Lung microvascular endothelial cell (primary cell): ENCODE measurements around the gene LDAH. TPM values are rescaled to one million over a fixed set of nuclear protein-coding genes. Genes with fewer than 3 reads are reported as not detected.

ENCODE experiments used
- DNase-seq, 2 donors: peaks; one replicate each; pipeline versions ENCODE4 v3.0.0 to v3.0.0-alpha.2; 2010; ENCODE audit warnings: low read depth in 2 of 2
- total RNA-seq: library from RNA; depleted of rRNA; stranded (reverse); fragments of >200 nt; gene quantifications from 2 replicates; pipeline ENCODE4 v1.2.1, GENCODE V29; 2014

LDAH gene
- total RNA-seq, 1 donor from 2014 or later, result 12.9 TPM

DNA sequence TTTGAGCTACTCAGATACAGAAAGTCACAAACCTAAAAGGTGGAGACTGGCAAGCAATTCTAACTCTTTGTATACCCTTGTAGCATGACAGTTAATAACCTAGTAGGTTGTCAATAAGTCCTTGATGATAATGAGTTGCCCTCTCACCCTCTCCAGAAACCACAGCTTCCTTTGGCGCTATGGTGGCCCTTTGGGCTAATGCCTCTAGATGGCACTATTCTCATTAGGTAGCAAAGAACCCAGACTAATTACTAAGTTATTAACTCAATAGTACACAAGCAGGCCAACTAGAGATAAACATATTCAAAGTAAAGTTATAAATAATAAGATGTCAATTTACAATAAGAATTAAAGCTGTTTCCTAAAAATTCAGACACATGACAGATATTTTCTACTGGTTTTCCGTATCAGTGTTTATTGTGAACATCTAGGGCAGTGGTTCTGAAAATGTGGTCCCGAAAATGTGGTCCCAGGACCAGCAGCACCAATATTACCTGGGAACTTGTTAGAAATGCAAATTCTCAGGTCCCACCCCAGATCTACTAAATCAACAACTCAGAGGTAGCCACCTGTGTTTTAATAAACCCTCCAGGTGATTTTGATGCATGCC lies 41.1 kb downstream of the LDAH start:
- DNase-seq, result peak; percentile 24 to 38

DNA sequence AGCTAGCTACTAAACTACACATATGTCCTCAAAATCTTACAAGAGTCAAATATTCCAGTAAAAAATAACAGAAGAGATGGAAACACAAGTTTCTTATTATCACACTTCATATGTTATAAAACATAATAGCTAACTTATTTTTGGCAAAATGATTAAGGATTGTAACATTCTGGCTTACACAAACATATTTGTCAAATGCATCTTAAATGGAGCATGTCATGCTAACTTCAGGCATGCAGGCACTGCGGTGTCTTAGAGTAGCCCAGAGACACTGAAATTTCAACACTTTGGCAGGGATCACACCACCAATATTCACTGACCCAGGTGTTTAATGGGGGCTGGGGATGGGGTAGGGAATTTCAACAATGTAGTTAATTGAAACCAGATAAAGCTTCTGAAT lies 51.6 kb downstream of the LDAH start:
- DNase-seq, result no peak

DNA sequence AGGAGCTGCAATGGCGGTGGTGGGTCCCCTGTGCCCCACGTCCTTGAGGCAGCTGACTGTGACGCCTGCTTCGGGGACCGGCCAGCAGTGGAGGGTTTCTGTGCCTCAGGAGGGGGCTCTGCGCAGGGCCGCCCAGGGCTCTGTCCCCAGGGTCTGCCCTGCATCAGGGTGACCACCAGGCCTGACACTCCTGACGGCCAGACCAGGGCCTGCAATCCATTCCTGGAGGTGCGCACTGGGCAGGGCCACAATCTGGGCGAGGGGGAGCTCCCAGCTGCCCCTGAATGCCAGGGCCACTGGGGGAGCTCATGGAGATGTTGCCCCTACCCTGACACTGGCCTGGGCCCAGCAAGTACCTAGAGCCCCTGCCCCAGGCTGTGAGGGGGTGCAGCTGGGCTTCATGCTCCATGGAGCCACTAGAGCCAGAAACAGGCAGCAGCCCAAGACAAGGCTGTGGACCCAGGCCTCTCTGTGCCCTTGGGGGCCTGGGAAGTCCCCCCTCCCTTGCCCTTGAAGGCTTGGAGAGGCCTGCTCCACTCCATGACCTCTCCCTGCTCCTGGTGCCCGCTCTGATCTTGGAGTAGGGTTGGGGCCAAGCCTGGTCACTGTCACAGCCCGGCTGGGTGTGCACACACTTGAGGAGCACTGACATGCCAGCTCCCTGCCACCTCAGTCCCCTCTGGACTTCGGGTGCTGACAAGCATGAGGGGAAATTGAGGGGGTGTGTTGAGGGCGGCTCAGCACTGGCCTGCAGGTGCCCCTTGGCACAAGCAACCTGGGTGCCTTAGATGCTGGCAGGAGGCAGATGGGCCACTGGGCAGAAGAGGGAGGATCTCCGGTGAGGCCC lies 55.9 kb downstream of the LDAH start:
- DNase-seq, result no peak

DNA sequence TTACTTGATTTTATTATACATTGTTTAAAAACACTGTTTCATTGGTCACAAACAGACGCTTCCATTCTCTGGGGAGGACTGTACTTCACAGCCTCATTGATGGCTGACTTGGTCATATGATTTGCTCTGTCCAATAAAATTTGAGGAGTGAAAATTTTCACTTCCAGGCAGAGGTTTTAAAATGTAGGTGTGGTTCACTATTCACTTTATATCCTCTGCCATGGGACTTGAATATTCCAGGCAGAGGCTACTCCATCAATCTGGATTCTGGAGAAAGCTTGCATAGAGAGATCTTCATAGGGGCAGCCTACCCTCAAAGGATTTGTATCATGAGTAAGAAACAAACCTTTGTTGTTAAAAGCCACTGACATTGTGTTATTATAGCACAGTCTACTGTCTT lies 56.7 kb downstream of the LDAH start:
- DNase-seq, result no peak

DNA sequence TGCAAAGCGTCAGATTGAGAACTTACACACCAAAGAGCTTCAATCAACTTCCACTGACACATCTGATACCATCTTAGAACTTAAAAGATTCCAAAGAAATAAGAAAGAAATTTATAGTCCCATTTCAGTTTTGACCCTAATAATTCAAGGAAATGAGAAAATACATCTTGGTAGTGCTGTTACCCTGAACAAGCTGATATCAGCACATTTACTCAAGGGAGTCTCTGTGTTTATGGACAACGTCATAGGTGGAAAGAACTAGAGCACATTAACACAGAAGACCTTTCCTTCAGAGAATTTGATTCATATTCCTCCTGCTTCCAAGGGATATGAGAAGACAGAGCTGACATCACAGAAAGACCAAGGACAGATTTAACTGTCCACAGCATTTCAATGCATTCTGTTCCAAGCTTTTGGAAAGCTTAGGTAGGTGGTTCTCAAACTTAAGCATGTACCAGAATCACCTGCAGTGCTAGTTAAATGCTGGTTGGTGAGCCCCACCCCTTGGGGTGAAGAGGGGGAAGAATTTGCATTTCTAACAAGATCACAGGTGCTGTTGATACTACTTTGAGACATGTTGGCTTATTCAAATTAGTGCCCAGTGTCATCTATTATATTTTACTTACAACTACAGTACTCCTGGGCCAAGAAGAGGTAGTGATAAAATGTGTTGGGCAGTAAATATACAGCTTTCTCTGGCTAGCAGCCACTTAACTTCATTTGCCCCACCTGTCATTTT lies 59.8 kb downstream of the LDAH start:
- DNase-seq, result no peak

DNA sequence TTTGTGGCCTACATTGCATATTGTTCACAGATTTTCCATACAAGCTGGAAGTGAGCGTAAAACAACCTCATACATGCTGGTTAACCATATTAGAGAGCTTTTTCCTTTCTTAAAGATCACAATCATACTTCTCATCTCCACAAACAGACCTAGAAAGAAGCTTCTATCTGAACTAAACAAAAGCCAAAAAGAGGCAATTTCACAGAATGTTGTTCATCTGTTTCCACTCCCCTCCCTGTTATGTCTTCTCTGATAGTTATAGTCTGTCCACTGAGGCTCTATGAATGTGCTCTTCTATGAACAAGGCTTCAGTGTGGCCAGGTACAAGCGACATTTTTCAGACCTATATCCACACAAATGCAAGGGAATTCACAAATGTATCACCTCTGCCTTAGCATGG lies 63.4 kb downstream of the LDAH start:
- no peak for DNase-seq

DNA sequence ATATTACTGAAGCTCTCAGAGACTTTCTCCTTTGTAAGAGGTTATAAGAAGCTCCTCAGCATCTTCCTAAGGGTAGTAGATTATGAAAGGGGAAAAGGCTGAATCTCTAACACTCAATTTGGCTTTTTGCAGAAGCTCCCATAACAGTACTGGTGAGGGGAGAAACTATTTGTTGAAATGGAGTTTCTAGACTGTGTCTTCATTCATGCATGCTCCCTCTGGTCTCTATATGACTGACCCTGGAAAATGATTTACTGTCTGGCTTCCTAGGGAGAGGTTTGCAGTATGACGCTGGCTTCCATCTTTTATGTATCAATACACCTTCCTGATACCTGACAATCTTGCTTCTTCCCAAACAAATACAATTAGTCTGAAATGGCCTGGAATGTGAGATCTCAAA lies 63.9 kb downstream of the LDAH start:
- no peak for DNase-seq

DNA sequence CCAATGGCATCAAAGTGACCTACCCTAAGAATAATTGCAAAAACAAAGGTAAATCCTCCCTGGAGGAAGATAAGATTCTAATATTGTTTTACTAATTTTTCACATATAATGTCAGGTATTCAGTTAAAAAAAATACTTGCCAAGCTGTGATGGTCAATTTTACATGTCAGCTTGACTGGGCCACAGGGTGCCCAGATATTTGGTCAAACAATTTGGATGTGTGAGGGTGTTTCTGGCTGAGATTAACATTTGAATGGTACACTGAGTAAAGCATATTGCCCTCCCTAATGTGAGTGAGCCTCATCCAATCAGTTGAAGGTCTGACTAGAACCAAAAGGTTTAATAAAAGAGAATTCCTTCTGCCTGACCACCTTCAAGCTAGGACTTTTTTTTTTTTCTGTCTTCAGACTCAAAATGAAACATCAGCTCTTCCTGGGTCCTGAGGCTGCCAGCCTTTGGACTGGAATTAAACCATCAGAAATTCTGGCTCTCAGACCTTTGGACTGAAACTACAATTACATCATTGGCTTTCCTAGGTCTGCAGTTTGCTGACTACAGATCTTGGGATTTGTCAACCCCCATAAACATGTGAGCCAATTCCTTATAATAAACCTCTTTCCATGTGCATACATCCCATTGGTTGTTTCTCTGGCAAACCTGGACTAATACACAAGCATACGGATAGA lies 65.4 kb downstream of the LDAH start:
- DNase-seq, result no peak

DNA sequence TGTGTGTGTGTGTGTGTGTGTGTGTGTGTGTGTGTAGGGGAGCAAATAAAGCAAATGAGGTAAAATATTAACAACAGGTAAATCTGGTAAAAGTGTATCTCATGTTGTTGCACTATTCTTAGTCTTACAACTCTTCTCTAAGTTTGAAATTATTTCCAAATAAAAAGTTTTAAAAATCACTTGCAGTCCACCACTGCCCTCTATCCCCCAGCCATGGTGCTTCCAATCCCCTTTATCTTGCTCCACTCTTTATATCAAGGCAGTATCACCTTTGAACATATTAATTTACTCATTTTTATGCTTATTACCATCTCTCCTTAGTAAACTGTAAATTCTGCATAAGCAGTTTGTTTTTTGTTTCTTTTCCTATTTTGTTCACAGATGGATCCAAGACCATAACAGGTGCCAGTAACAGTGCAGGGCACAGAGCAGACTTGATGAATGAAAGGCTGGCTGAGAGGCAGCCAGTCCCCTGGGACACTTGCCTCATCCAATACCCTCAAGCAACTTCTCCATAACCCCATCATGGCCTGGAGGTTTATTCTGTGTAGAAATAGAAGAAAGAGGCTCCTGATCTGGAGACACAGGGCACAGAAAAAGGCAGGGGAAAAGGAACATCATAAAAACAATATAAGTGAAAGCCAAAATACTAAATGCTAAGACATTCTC lies 67.6 kb downstream of the LDAH start:
- DNase-seq, result peak; percentile 23 to 65

DNA sequence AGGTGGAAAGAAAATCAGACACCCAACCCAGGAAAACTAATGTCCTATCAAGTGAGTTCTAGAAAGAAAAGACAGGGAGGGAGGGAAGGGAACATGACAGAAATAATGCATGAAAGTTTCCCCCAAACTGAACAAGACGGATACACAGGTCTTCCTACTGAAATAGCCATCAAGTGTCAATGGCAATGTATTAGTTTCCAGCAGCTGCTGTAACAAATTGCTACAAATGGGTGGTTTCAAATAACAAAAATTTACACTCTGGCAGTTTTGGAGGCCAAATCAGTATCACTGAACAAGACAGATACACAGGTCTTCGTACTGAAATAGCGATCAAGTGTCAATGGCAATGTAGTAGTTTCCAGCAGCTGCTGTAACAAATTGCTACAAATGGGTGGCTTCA lies 70.6 kb downstream of the LDAH start:
- DNase-seq, result no peak

DNA sequence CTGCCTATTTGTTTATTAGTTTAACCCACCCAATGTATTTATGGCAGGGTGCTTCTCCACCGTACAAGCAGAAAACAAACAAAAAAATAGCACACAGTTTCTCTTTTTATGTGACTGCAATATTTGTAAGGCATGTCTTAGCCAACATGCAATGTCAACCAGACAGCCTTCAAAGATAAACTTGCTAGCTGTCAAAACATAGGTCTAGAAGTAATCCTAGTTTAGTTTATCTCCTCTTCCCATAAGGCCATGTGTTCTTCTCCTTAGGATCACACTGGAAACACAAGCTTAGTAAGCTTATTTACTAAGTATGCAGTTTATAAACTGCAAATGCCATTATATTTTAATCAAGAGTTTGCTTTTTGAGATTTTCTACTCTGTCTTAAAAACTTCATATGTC lies 75.6 kb downstream of the LDAH start:
- no peak for DNase-seq

DNA sequence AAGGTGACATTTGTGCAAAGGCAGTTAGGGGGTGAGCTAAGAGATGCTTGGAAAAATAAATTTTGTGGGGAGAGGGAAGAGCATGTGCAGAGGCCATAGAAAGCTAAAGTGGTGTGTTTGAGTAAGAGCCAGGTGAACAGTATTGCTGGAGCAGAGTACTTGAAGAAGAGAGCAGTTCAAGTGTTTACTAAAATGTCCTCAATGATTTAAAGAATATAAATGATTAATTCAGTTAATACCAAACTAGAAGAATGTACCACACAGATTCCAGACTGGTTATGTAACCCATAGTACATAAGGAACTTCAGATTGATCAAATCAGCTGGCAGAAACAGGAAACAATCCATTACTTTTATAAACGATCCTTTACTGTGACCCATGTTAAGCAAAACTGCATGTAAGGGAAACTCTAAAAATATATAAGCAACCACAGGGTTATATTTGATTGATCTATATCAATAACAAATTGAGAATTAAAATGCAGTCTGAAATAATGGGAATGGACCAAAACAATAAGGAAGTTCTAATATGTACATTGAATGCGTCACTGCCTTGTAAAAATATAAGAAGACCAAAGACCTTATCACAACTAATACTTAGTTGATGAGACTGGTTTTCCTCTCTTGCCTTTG lies 76.9 kb downstream of the LDAH start:
- peak in 1 of 2 donors; percentile 54 for DNase-seq

DNA sequence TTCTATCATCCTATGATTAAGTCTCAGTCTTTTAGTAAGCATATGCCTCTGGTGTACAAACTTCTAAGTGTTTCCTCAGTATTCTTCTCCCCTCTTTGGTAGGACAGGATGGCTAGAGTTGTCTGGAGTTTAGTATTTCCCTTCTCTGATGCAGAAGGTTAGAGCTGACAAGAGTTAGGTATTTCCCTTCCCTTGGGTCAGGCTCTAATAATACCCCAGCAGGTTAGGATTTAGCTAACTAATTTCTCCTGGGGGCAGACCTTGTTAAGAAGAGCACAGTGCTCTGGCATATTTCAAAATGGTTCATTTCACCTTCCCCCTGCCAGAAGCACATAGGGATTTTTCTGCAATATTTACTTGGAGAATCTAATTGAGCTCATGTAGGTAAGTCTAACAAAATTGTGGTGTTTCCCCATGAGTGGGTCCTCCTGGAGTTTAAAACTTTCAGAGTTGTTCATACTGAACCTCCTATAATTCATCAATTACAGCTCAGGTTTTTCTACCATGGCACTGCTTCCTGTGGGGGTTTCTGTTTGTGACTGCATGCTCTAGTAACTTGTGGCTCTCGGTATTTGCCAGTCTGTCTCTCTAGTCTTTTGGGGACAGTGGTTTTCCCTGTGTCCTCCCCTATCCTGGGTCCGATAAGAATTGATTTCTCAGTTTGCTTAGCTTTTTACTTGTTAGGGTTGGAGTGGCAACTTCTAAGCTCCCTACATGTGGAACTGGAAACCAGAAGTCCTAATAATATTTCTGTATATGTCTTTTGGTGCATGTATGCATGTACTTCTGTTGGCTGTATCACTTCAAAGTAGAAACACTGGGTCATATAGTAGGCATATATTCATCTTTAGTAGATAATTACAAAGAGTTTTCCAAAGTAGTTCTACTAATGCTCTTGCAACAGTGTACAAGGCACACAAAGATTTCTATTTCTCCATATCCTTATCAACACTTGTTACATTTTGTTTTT lies 78.2 kb downstream of the LDAH start:
- no peak for DNase-seq

DNA sequence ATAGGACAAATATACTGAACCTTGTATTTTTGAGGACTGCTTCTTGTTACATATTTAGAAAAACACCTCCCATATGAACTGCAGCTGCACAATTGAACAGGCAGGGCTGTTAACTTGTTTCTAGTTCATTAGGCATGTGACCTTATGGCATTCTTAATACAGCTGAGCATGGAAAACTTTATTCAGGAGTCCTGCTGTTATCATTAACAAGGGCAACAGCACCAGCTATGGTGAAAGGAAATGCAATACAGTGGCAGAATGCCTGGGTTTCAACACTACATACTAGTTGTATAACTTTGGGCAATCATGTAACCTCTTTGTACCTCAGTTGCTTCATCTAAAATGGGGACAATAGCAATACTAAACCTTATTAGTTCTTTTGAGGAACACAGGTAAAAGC lies 84.1 kb downstream of the LDAH start:
- no peak for DNase-seq

DNA sequence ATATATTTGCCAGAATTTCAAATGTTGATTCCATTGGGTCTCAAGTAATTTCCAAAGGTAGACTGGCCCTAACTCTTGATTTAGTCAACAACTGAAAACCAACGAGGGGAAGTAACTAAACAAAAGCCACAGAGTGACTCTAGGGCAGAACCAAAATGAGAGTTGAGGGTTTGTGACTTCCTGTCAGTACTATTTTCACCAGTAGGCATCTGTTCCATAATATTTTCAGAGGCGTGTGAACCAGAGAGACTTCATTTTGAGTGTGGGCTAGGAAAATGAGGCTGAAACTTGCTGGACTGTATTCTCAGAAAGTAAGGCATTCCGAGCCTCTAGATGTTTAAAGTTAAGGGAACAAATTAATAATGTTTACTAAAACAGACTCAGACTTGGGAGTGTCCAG lies 85.4 kb downstream of the LDAH start:
- no peak for DNase-seq

DNA sequence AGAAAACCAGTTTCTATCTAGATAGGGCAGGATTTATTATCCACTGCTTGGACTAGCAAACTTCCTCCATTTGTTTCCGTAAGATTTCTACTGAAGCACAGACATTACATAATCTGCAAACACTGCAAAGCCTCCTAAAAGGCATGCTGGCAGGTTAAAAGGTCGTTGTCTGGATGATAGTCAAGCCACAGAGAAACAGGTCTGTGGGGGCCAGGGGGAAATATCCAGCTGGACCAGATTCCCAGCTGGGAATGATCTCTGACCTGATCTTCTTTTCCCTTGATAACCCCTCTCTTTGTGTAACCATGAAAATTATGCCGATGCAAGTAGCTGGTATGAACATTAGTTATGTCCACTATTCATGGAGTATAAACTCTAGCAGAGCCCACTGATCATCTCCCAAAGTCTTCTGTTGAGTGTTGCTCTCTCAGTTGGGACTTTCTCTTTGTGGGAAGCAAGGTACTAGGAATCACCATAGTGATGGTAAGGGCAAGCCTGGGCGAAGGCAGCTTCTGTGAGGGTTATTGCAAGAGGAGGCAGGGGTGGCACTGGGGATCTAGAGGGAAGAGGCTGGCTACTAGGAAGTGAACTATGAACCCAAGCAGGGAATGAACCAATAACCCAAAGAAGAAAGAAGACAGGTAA lies 94.7 kb downstream of the LDAH start:
- DNase-seq, result peak; percentile 79 to 80

DNA sequence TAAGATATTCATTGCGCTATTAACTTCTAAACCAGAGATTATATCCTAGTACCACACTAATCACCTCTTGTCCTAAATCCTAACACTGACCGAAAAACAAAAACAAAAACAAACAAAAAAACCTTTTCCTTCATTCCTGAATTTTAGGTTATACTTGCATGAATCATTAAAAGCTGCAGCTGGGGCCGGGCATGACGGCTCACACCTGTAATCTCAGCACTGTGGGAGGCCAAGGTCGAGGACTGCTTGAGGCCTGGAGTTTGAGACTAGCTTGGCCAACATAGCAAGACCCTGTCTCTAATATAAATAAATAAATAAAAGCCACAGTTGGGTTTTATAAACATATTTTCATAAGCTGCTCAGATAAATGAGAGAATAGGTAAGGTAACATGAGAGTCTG lies 96.0 kb downstream of the LDAH start:
- no peak for DNase-seq

DNA sequence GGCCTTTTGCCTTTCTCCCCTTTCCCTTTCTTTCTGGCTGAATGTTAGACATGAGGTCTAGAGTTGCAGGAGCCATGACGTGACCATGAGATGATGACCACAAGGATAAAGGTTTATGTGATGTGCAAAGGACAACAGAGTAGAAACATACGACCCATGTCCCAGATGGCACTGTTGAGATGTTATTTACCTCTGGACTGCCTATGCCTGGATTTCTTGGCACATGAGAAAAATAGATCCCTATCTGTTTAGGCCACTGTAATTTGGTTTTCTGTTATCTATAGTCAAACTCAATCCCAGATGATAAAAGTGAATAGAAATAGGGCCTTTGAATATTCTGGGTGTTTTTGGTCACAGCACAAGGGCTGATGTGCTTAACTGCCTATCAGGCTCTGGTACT lies 97.1 kb downstream of the LDAH start:
- DNase-seq, result no peak

DNA sequence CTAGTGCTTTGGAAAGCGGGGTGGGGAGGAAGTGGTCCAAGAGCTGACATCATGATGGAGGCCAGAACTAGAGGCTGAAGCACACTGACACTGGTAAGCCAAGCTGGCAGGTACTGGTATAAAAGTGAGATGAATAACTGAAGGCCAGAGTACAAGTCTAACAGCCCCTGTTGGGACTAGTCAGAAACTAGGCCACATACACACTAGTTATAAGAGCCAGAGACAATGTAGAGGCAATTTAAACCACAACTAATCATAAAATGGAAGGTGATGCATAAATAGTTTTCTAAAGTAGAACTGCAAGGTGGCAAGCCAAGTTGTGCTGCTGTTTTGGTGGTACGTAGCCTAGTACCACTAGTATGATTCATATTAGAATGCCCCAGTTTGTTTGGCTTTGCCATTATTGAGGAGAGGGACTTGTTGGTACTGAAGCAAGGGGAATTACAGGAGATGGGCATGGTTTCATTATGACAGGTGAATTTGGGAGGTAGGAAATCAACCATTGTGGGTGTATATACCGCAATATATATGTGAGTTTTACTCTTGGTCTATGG lies 98.3 kb downstream of the LDAH start:
- no peak for DNase-seq
